Liver (tissue), 3 donors: Measurements from ENCODE around the gene CREB5.

ENCODE experiments used
- ATF3 ChIP-seq: IDR thresholded peaks from 2 replicates; pipeline ENCODE4 v1.6.1; 2016; ENCODE audit warnings: antibody characterized with exemption
- CTCF ChIP-seq: fragments of 150-350 bp; IDR thresholded peaks from 2 replicates; pipeline ENCODE4 v1.5.1; 2017; ENCODE audit warnings: improper control_type of control experiment, low read depth, low read length; ENCODE audit not compliant: missing input control
- EGR1 ChIP-seq, 2 donors: IDR thresholded peaks; 2 replicates each; pipeline ENCODE4 v1.6.1; 2016 to 2018; ENCODE audit warnings: antibody characterized with exemption in 2 of 2, low read depth in 2 of 2
- HNF4G ChIP-seq: IDR thresholded peaks from 2 replicates; pipeline ENCODE4 v1.6.1; 2016; ENCODE audit warnings: antibody characterized with exemption
- JUND ChIP-seq, 2 donors: IDR thresholded peaks; 2 replicates each; pipeline ENCODE4 v1.6.1; 2016; ENCODE audit warnings: antibody characterized with exemption in 2 of 2
- MAX ChIP-seq: IDR thresholded peaks from 2 replicates; pipeline ENCODE4 v1.6.1; 2016; ENCODE audit warnings: antibody characterized with exemption
- RAD21 ChIP-seq, 2 donors: IDR thresholded peaks; 2 replicates each; pipeline ENCODE4 v1.6.1; 2016; ENCODE audit warnings: antibody characterized with exemption in 2 of 2, mild to moderate bottlenecking in 2 of 2
- SP1 ChIP-seq: IDR thresholded peaks from 2 replicates; pipeline ENCODE4 v1.6.1; 2018; ENCODE audit warnings: antibody characterized with exemption, mild to moderate bottlenecking
- YY1 ChIP-seq: IDR thresholded peaks from 2 replicates; pipeline ENCODE4 v1.6.1; 2016; ENCODE audit warnings: antibody characterized with exemption, mild to moderate bottlenecking
- TF ChIP-seq, protein P1 (sequence below): IDR thresholded peaks from 2 replicates; pipeline ENCODE4 v1.6.1; 2016; ENCODE audit warnings: antibody characterized with exemption
- donor health status: healthy.
- donor health status: healthy.

- TF ChIP-seq SP1 (no peak), CTCF (no peak), MAX (no peak), HNF4G (no peak), RAD21 (IDR thresholded peaks at IDR 0.05) (no peak), JUND (IDR thresholded peaks at IDR 0.05) (no peak), YY1 (no peak), ATF3 (no peak), EGR1 (IDR thresholded peaks at IDR 0.05; ENCODE audit: low read depth in 2 of 2) (no peak)
- TF ChIP-seq, protein P1, sequence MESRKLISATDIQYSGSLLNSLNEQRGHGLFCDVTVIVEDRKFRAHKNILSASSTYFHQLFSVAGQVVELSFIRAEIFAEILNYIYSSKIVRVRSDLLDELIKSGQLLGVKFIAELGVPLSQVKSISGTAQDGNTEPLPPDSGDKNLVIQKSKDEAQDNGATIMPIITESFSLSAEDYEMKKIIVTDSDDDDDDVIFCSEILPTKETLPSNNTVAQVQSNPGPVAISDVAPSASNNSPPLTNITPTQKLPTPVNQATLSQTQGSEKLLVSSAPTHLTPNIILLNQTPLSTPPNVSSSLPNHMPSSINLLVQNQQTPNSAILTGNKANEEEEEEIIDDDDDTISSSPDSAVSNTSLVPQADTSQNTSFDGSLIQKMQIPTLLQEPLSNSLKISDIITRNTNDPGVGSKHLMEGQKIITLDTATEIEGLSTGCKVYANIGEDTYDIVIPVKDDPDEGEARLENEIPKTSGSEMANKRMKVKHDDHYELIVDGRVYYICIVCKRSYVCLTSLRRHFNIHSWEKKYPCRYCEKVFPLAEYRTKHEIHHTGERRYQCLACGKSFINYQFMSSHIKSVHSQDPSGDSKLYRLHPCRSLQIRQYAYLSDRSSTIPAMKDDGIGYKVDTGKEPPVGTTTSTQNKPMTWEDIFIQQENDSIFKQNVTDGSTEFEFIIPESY, result no peak
Measured at GRCh38 chr7:28551331-28551730, 139.0 kb downstream of the CREB5 start.
